Neural progenitor cell (in vitro differentiated cells): ENCODE measurements around the gene ARHGEF12. TPM values are rescaled to one million over a fixed set of nuclear protein-coding genes. Genes with fewer than 3 reads are reported as not detected.

Source experiments
- DNase-seq: peaks from one replicate; pipeline ENCODE4 v3.0.0-alpha.2; 2016; ENCODE audit warnings: low spot score
- H2AFZ ChIP-seq: fragments of 200-600 bp; sonication (generic); replicated peaks from 2 replicates; pipeline ENCODE4 v1.6.1; 2016; ENCODE audit warnings: antibody characterized with exemption
- H3F3A ChIP-seq: fragments of 200-600 bp; sonication (generic); 2 replicates; pipeline ENCODE4 v1.6.1; 2016; ENCODE audit warnings: antibody characterized with exemption, low read depth
- H3K27ac ChIP-seq: fragments of 200-600 bp; sonication (generic); 2 replicates; pipeline ENCODE4 v1.5.1; 2016; ENCODE audit warnings: mild to moderate bottlenecking
- H3K27me3 ChIP-seq: fragments of 200-600 bp; sonication (generic); 2 replicates; pipeline ENCODE4 v1.6.1; 2016; ENCODE audit warnings: mild to moderate bottlenecking, moderate library complexity
- H3K36me3 ChIP-seq: fragments of 200-600 bp; sonication (generic); 2 replicates; pipeline ENCODE4 v1.5.1; 2016
- H3K4me1 ChIP-seq: fragments of 200-600 bp; sonication (generic); 2 replicates; pipeline ENCODE4 v1.6.1; 2016; ENCODE audit warnings: mixed run types
- H3K4me2 ChIP-seq: fragments of 200-600 bp; sonication (generic); 2 replicates; pipeline ENCODE4 v1.6.1; 2016
- H3K4me3 ChIP-seq: fragments of 200-600 bp; sonication (generic); 2 replicates; pipeline ENCODE4 v1.5.1; 2016
- H3K79me2 ChIP-seq: fragments of 200-600 bp; sonication (generic); 2 replicates; pipeline ENCODE4 v1.6.1; 2016; ENCODE audit warnings: low read depth
- H3K9ac ChIP-seq: fragments of 200-600 bp; sonication (generic); 2 replicates; pipeline ENCODE4 v1.6.1; 2016
- H3K9me3 ChIP-seq: fragments of 200-600 bp; sonication (generic); 2 replicates; pipeline ENCODE4 v1.5.1; 2016; ENCODE audit warnings: low read depth
- H4K20me1 ChIP-seq: fragments of 200-600 bp; sonication (generic); 2 replicates; pipeline ENCODE4 v1.6.1; 2016; ENCODE audit warnings: low read depth
- H3K27ac Mint-ChIP-seq: 3 replicates; pipeline ENCODE4 v1.8.0; 2021; ENCODE audit warnings: mixed read lengths
- H3K27me3 Mint-ChIP-seq: 2 replicates; pipeline ENCODE4 v1.8.0; 2022; ENCODE audit warnings: low read depth, mild to moderate bottlenecking, inconsistent platforms, moderate library complexity, mixed read lengths; ENCODE audit not compliant: insufficient read depth
- H3K36me3 Mint-ChIP-seq: 3 replicates; pipeline ENCODE4 v1.8.0; 2021; ENCODE audit warnings: mixed read lengths
- H3K4me1 Mint-ChIP-seq: 3 replicates; pipeline ENCODE4 v1.8.0; 2021; ENCODE audit warnings: mixed read lengths
- H3K4me3 Mint-ChIP-seq: 3 replicates; pipeline ENCODE4 v1.8.0; 2021; ENCODE audit warnings: mild to moderate bottlenecking, moderate library complexity, mixed read lengths
- H3K9me3 Mint-ChIP-seq: 3 replicates; pipeline ENCODE4 v1.8.0; 2020; ENCODE audit warnings: mixed read lengths
- EZH2 ChIP-seq: fragments of 200-600 bp; sonication (generic); IDR thresholded peaks from 2 replicates; pipeline ENCODE4 v1.6.1; 2017; ENCODE audit warnings: antibody characterized with exemption, mild to moderate bottlenecking, moderate library complexity
- EZH2phosphoT487 ChIP-seq: fragments of 200-600 bp; sonication (generic); IDR thresholded peaks from 2 replicates; pipeline ENCODE4 v1.6.1; 2017; ENCODE audit warnings: antibody characterized with exemption
- total RNA-seq: library from RNA; depleted of rRNA; stranded (reverse); fragments of >200 nt; gene quantifications from 2 replicates; pipeline ENCODE4 v1.2.3, GENCODE V29; 2015; ENCODE audit warnings: low replicate concordance
- TF ChIP-seq, protein P1 (sequence below): fragments of 200-600 bp; sonication (generic); IDR thresholded peaks from 2 replicates; pipeline ENCODE4 v1.5.1; 2017; ENCODE audit warnings: antibody characterized with exemption, mild to moderate bottlenecking

Gene ARHGEF12
- total RNA-seq, 1 donor from 2014 or later: 31.3 TPM

DNA sequence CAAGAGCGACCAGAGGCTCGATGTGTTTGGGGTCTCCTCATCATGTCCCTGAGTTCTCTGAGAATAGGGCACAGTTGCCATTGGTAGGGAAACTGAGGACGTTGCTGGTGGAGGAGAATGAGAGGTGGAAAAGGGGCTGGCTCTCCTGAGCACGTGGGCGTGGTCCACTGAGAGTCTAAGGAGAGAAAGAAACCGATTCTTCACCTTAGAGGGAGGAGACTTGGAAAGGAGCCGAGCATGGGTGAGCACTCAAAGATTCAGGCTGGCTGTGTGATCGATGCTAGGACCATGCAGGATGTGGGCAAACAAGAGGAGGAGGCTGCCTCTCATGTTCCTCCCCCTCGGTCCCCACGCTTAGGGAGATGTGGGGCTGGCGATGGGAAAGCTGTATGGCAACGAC is 30.9 kb upstream of the ARHGEF12 start:
- no peaks in the 10 kb centered on the region for H4K20me1 ChIP-seq
- H3K9me3 Mint-ChIP-seq: no peaks in the 10 kb centered on the region
- no peak overlapping the region for H3K4me3 ChIP-seq
- H3K4me3 Mint-ChIP-seq: no peak overlapping the region
- H3K4me1 ChIP-seq: peaks cover 11% of the 10 kb centered on the region
- H3K27ac Mint-ChIP-seq: no peak overlapping the region
- H3K36me3 Mint-ChIP-seq: no peaks in the 10 kb centered on the region
- H3K27ac ChIP-seq: no peak overlapping the region
- no peak overlapping the region for H3K9ac ChIP-seq
- H3K27me3 Mint-ChIP-seq: peaks cover 5% of the 10 kb centered on the region
- DNase-seq: no peak
- H3K4me1 Mint-ChIP-seq: peaks cover 7% of the 10 kb centered on the region
- H3K27me3 ChIP-seq: no peaks in the 10 kb centered on the region
- no peaks in the 10 kb centered on the region for H3K36me3 ChIP-seq
- H3K9me3 ChIP-seq: no peaks in the 10 kb centered on the region
- H3K79me2 ChIP-seq: no peaks in the 10 kb centered on the region
- H3K4me2 ChIP-seq: no peak overlapping the region
- TF ChIP-seq EZH2phosphoT487 (no peak), EZH2 (no peak)
- TF ChIP-seq, protein P1, sequence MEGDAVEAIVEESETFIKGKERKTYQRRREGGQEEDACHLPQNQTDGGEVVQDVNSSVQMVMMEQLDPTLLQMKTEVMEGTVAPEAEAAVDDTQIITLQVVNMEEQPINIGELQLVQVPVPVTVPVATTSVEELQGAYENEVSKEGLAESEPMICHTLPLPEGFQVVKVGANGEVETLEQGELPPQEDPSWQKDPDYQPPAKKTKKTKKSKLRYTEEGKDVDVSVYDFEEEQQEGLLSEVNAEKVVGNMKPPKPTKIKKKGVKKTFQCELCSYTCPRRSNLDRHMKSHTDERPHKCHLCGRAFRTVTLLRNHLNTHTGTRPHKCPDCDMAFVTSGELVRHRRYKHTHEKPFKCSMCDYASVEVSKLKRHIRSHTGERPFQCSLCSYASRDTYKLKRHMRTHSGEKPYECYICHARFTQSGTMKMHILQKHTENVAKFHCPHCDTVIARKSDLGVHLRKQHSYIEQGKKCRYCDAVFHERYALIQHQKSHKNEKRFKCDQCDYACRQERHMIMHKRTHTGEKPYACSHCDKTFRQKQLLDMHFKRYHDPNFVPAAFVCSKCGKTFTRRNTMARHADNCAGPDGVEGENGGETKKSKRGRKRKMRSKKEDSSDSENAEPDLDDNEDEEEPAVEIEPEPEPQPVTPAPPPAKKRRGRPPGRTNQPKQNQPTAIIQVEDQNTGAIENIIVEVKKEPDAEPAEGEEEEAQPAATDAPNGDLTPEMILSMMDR: no peak
- H3F3A ChIP-seq: no peaks in the 10 kb centered on the region
- no peak overlapping the region for H2AFZ ChIP-seq

DNA sequence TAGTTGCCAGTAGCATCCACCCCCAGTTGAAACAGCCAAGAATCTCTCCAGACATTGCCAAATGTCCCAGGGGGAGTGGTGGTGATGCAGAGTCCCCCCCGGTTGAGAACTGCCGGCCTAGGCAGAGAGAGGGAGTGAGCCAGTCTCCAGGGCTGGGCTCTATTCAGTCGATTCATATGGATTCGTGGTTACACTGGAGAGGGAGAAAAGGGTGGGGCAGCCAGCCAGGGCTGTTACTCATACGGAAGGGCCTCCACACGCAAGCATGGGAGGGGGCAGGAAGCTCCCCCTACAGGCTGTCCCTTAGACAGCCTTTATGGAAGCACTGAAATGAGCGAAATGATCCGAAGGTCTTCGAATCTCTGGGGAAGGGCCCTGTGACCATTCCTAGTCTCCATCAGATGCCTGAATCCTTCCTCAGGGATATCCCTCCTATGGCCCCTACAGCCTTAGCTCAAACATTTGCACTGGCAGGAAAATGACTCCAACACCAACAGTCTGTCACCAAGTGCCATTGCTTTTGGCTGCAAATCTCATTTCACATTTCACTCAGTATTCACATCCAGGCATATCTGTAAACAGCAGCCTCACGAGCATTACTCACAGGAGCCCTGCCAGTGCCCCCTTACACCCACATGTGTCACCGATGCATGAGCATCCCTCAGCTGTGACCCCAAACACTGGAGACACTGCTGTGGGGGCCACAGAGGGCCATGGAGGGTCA is 29.5 kb upstream of the ARHGEF12 start:
- no peaks in the 10 kb centered on the region for H3K79me2 ChIP-seq
- H3K9ac ChIP-seq: no peak overlapping the region
- no peaks in the 10 kb centered on the region for H3F3A ChIP-seq
- Mint-ChIP-seq H3K4me3 (no peak overlapping the region), H3K4me1 (peaks cover 7% of the 10 kb centered on the region), H3K27ac (no peak overlapping the region), H3K27me3 (peaks cover 5% of the 10 kb centered on the region), H3K36me3 (no peaks in the 10 kb centered on the region), H3K9me3 (no peaks in the 10 kb centered on the region)
- no peak for TF ChIP-seq EZH2
- TF ChIP-seq, protein P1: peak; percentile 41
- peak; percentile 34 for DNase-seq
- no peak overlapping the region for H2AFZ ChIP-seq
- no peak overlapping the region for H3K4me3 ChIP-seq
- H3K9me3 ChIP-seq: no peaks in the 10 kb centered on the region
- no peaks in the 10 kb centered on the region for H4K20me1 ChIP-seq
- H3K4me1 ChIP-seq: peaks cover 11% of the 10 kb centered on the region
- H3K36me3 ChIP-seq: no peaks in the 10 kb centered on the region
- no peak overlapping the region for H3K4me2 ChIP-seq
- no peaks in the 10 kb centered on the region for H3K27me3 ChIP-seq
- H3K27ac ChIP-seq: no peak overlapping the region

DNA sequence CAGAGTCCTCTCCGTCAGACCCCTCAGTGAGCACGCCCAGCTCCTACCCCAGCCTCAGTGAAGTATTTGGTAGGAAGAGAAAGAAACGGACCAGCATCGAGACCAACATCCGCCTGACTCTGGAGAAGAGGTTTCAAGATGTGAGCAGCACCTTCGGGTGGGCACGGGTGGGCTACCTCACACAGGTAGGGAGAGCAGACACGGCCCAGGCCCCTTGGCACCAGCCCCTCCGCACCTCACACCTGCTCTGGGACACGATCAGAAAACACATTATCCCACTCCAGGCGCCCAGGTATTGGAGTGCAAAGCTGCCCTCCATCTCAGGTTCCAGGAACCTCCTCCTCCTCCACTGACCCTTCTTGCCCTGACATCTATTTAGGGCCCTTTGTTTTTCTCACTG is 28.7 kb upstream of the ARHGEF12 start:
- no peaks in the 10 kb centered on the region for H3F3A ChIP-seq
- no peak overlapping the region for H3K4me3 ChIP-seq
- DNase-seq: no peak
- peaks cover 11% of the 10 kb centered on the region for H3K4me1 ChIP-seq
- Mint-ChIP-seq H3K9me3 (no peaks in the 10 kb centered on the region), H3K27me3 (peaks cover 5% of the 10 kb centered on the region), H3K4me1 (peaks cover 7% of the 10 kb centered on the region), H3K36me3 (no peaks in the 10 kb centered on the region), H3K4me3 (no peak overlapping the region), H3K27ac (no peak overlapping the region)
- TF ChIP-seq EZH2phosphoT487 (no peak), EZH2 (no peak)
- TF ChIP-seq, protein P1: no peak
- no peak overlapping the region for H3K4me2 ChIP-seq
- H3K36me3 ChIP-seq: no peaks in the 10 kb centered on the region
- H3K27me3 ChIP-seq: no peaks in the 10 kb centered on the region
- no peak overlapping the region for H3K9ac ChIP-seq
- H3K9me3 ChIP-seq: no peaks in the 10 kb centered on the region
- no peak overlapping the region for H3K27ac ChIP-seq
- H3K79me2 ChIP-seq: no peaks in the 10 kb centered on the region
- H4K20me1 ChIP-seq: no peaks in the 10 kb centered on the region
- H2AFZ ChIP-seq: no peak overlapping the region
